Measurements from ENCODE around the gene FASTKD2.
"Not testable (repeated sequence)": the region's sequence is repeated elsewhere in the genome, so short reads cannot be mapped to it uniquely, and the experiment has no call there.

The FASTKD2 gene

DNA sequence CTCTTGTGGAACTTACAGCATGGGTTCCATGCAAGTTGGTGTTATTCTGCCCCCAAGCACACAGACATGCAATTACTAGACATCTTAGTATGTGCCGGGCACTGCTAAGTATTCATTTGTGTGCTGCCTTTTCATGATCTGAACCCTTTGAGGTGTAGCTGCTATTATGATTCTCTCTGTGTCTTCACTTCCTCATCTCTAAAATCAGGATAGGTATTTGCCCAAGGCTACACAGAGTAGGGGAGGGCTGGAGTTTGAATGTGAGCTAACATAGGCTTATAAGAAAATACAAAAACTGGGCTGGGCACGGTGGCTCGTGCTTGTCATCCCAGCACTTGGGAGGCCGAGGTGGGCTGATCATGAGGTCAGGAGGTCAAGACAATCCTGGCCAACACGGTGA is 27.2 kb downstream of the FASTKD2 start:
- DNase-seq = no peak

- DNase-seq = no peak
These were observed 32.0 kb downstream of the FASTKD2 start for GRCh38 chr2:206797376-206797775.

- DNase-seq = no peak
These were observed 32.6 kb downstream of the FASTKD2 start for GRCh38 chr2:206798000-206798399.

DNA sequence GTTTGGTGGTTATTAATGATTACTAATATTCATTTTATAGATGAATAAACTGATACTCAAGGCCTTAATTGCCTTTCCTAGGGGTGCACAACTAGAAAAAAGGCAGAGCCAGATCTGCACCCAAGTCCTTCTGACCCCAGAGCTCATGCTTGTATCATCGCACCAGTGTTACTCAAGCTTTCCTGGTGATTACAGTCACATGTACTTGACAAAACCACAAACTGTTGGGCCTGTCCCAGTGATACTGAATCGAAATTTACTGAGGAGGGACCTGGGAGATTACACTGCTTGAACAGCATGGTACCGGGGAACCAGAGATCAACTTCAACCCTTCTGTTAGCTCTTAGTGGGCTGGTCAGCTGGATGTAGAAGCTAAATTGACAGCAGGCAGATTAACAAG is 33.7 kb downstream of the FASTKD2 start:
- no peak for DNase-seq

GRCh38 chr2:206800506-206801417 is 35.4 kb downstream of the FASTKD2 start:
- DNase-seq = peak; percentile 22

- no peak for DNase-seq
These were observed 36.2 kb downstream of the FASTKD2 start for GRCh38 chr2:206801418-206802189.

- DNase-seq = no peak
These were observed 37.5 kb downstream of the FASTKD2 start for GRCh38 chr2:206802654-206803514.

- DNase-seq = no peak
These were observed 38.9 kb downstream of the FASTKD2 start for GRCh38 chr2:206804326-206804725.

DNA sequence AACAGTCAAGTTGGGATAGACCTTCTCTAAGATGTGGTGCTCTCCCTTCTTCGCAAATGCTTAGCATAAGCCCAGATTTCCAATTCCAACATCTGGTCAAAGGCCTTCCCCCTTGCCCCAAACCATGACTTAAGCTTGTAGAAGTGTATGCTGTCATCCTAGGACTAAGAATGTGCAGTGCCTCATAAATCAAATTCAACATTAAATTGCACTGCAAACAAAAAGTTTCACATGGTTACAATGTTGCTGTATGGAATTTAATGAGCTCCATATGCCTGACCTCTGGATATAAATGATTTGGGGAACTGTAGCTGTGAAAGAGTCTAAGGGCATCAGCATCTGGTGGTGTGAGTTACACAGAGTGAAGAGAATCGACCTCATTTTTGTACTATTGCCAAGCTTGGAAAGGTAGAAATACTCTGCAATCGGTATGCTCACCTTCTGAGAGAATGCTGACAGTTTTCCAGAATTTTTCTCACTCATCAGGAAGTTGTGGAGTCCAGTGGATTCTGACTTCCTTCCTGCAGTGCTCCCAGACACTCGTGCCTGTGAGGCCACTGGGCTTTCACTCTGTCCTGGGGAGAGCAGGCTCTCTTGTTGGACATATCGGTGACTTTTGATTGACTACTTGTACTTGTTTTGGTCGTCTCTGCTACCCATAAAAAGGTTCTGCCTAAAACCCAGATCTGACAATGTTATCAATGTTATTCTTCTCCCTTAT is 40.6 kb downstream of the FASTKD2 start:
- no peak for DNase-seq

DNA sequence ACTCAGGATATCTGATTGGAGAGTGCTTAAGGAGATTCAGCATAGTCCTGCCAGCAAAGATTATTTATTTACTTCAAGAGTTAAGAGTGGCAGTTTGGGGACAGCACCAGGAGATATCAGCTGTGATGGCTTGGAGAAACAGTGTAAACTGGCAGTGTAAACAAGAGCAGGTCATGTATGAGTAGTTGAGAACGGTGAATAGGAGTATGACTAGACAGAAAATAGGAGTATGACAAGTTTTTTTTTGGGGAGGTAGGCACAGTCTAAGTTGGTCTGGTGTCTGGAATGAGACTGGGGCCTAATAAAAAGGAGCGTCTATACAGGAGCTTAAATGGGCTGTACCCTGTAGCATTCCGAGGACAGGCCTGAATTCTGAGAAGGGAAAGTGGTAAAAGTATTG is 42.2 kb downstream of the FASTKD2 start:
- not testable (repeated sequence) for DNase-seq

DNA sequence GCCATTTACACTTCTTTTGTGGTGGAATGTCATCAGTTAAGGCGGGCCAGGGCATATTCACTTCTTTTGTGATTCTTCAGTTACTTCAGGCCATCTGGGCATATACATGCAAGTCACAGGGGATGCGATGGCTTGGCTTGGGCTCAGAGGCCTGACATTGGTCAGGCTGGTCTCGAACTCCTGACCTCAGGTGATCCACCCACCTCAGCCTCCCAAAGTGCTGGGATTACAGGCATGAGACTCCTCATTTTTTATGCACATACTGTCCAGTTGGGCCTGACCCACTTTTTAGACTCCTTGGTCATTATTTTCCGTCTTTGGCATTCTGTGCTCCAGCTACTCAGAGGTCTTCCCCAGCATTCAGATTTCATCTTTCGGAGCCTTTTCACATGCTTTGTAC is 47.1 kb downstream of the FASTKD2 start:
- DNase-seq = not testable (repeated sequence)

- DNase-seq = no peak
These were observed 49.1 kb downstream of the FASTKD2 start for GRCh38 chr2:206814498-206814897.

- DNase-seq = no peak
These were observed 55.4 kb downstream of the FASTKD2 start for GRCh38 chr2:206820807-206821206.

DNA sequence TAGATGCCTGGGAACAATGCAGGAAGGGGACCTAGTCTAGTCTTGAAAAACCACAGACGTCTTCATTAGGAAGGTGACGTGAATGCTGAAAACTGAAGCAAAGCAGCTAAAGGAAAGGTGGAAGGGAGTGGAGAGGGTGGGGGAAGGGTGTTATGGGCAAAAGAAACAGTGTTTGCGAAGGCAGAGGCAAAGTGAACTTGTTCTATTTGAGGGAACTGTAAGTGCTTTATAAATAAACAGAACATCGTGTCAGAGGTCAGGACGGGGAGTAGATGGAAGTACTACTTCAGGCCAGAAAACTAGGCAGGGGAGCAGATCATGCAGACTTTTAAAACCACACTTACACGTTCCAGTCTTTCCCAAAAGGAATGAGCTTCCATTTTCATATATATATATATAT is 57.8 kb downstream of the FASTKD2 start:
- no peak for DNase-seq

DNA sequence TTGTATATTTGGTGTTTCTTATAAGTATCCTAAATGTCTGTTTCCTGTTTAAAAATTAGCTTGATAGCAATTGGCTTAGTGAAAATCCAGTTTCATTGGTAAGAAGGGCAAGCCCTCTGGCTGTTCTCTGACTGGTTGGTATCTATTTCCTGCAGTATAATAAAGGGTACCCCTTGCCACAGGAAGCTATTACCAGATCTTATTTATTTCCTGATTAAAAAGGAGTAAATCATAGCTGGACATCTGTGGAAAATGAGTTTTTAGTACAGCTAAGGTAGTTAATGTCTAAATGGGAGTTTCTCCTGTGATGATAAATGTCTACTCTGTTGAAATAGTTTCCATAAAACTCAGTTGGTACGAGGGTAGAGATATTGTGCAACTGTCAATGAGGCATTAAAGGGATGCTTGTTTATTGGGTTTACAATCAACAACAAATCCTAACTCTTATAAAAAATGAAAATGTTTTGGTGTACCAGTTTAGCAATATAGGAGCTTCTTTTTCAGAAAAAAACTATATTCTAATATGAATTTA is 58.7 kb downstream of the FASTKD2 start:
- no peak for DNase-seq

GRCh38 chr2:206824993-206825392 is 59.6 kb downstream of the FASTKD2 start:
- DNase-seq = no peak

DNA sequence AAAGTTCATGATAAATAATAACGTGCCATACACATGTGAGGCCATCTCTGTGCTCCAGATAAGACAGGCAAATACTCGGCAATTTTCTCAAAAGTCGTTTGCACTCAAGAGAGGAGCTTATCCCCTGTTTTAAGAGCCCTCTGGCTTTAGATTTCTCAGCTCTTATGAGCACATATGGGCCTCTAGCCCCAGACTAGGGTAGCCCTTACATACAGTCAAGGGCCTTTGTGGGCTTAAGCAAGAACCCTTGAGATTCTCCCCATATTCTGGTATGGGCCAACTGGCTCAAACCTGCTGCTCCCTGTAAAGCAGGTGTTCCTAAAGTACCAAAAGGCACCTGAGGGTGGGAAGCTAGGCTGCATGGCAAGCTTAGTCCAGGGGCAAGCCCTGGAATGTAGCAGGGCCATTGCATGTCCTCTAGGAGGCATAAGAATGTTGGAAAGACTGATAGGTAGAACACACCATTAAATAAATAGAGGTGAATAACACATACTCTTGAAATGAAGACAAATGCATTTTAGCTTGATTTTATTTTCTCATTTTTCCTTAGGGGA is 66.1 kb downstream of the FASTKD2 start:
- DNase-seq = no peak

DNA sequence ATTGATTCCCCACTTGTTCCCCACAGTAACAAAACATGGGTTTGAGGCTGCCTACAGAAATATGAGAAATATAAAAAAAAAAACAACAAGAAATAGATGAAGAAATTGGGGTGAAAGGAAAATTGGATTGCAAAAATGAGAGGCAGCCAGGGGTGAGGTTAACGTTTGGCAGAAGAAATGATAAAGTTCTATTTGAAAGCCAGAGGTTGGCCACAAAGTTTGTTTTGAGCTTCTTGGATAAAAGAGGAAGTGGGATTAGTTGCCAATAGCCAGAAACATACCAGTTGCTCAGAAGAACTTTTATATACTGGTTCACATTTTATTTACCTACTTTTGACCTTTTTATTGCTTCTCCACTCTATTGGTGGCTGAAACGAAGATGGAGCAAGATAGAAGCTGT is 67.5 kb downstream of the FASTKD2 start:
- no peak for DNase-seq

- no peak for DNase-seq
These were observed 67.9 kb downstream of the FASTKD2 start for GRCh38 chr2:206833291-206833690.

GRCh38 chr2:206836722-206837121 is 71.3 kb downstream of the FASTKD2 start:
- DNase-seq = no peak

- DNase-seq = no peak
These were observed 72.4 kb downstream of the FASTKD2 start for GRCh38 chr2:206837775-206838174.

DNA sequence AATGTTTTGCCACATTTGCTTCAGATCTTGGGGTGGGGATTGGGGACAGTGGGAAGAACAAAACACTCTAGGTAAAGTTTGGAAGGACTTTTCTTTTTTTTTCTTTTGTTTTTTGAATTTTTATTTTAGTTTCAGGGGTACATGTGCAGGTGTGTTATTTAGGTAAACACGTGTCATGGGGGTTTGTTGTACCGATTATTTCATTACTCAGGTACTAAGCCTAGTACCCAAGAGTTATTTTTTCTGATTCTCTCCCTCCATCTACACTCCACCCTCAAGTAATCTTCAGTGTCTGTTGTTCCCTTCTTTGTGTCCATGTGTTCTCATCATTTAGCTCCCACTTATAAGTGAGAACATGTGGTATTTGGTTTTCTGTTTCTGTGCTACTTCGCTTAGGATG is 73.3 kb downstream of the FASTKD2 start:
- DNase-seq = no peak
